K562 (cell line): ENCODE results near the gene OTULIN.

Source experiments
- BHLHE40 ChIP-seq: IDR thresholded peaks from 2 replicates; pipeline ENCODE4 v1.6.1; 2011; ENCODE audit warnings: low read length, improper control_type of control experiment
- MAFK ChIP-seq: IDR thresholded peaks from 2 replicates; pipeline ENCODE4 v1.6.1; 2011; ENCODE audit warnings: low read length, improper control_type of control experiment

GRCh38 chr5:14732991-14733390 lies 68.5 kb downstream of the OTULIN start:
- TF ChIP-seq MAFK (no peak), BHLHE40 (no peak)
